ENCODE measurements around the gene TMEM198.

Gene TMEM198

GRCh38 chr2:219563271-219563928 lies 19.6 kb downstream of the TMEM198 start:
- DNase-seq, result no peak

DNA sequence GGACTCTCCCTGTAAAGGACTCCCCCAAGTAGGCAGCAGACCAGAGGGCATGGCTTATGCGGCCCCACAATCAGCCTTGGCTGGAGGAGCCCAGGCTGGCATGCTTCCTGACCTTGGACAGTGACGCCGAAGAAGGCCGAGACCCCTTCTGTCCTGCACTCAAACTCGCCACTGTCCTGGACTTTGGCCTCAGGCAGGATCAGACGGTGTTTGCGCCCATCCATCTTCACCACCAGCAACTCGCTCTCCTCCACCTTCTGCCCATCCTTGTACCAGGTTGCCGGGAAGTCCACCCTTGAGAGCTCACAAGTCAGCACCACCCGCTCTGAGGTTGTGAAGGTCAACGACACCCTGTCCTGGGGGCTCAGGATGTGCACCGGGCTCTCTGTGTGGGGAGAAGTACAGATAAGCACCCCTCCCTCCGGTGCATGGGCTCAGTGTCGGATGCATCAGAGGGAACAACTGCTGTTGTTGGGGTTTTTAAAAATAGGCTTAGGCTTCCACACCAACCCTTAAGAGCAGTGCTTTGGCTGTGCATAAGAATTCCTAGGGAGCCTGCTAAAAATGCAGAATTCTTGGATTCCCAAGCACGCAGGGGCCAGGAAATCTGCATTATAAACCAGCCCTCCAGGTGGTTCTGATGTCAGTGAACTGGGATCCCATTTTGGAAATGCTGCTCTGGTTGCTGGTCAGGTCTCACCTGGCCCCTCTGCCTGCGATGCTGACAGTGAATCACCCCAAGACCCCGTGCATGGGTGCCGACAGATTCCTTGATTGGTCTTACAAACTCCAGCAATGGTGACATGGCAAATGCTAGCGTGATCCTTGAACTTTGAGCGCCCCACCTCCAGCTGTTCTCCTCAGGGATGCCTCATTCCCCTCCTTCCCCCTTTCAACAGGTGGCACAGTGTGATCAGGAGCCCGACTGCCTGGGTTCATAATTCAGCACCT lies 21.6 kb downstream of the TMEM198 start:
- no peak for DNase-seq

- DNase-seq, result no peak
Observed at GRCh38 chr2:219566640-219567039, 22.8 kb downstream of the TMEM198 start.

GRCh38 chr2:219567131-219567530 lies 23.3 kb downstream of the TMEM198 start:
- DNase-seq, result no peak

GRCh38 chr2:219567791-219568361 lies 24.0 kb downstream of the TMEM198 start:
- DNase-seq, result no peak

- no peak for DNase-seq
Observed at GRCh38 chr2:219569041-219569440, 25.2 kb downstream of the TMEM198 start.

DNA sequence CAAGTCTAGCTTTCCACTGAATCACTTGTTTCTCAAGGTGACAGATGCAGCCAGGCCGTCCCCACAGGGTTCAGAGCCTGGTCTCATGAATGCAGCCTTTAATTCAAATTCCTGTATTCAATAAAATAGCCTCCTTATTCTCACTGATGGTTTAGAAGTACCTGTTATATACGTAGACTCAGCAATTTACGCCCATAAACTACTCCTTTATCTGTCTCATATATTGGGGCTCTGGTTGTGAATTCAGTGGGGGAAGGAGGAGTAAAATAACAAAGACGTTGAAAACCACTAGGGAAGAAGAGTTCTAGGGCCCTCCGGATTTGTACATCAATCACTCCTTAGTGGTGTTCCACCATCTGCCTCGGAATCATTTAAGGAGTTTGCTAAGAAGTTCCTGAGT lies 25.8 kb downstream of the TMEM198 start:
- no peak for DNase-seq

GRCh38 chr2:219570194-219570923 lies 26.5 kb downstream of the TMEM198 start:
- DNase-seq, result no peak

DNA sequence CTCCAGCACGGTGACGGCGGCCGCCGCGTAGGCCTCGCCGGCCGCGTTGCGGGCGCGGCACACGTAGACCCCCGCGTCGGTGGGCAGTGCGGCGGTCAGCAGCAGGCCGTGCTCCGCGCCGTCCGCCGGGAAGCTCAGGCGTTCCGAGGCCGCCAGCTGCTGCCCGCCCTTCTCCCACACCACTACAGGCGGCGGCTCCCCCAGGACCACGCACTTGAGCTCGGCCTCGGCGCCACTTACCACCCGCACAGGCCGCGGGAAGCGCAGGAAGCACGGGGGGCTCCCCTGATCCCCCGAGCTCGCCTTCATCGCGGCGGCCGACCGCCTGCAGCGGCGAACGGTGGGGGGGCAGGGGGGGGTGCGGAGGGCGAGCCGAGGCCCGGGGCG lies 27.1 kb downstream of the TMEM198 start:
- no peak for DNase-seq

DNA sequence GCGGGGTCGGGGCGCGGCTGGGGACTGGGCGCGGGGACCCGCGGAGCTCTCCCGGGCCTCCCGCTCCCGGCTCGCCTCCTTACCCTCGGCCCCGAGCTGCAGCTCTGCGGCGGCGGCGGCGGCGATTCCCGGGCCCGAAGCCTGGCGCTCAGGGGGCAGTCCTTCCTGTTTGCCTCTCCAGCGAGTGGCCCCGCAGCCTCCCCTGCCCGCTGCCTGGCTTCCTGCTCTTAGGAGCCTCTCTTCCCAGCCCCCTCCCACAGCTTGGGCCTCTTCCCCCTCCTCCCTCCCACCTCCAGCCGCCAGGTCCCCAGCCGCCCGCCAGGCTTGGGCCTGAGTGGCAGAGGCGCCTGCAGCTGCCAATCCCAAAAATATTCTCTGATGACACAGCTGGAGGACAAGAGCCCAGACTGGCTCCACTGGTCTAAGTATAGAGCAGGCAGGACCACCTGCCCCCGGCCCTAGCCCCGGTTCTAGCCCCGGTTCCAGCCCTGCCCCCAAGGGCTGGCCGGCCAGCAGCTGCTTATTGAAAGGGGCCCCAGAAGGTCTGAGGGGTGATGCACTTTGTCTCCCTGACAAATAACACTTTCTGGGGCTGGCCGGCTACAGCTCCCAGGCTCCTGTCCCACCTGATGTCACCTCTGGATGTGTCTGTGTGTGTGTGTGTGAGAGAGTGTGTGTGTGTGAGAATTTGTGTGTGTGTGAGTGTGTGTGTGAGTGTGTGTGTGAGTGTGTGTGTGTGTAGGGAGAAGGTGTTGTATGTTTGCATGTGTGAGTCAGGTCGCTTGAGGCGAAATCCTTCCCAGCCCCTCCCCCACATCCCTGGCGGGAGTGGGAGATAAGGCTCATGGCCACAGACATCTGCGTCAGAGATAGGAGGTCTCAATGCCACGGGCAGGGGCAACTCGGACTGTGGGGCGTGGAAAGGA lies 27.7 kb downstream of the TMEM198 start, which contains the start of gene OBSL1:
OBSL1 (minus strand) TSS at position 229 of the 926 bp plus-strand sequence. CDS start 307 bp downstream, outside the sequence.
- no peak for DNase-seq

DNA sequence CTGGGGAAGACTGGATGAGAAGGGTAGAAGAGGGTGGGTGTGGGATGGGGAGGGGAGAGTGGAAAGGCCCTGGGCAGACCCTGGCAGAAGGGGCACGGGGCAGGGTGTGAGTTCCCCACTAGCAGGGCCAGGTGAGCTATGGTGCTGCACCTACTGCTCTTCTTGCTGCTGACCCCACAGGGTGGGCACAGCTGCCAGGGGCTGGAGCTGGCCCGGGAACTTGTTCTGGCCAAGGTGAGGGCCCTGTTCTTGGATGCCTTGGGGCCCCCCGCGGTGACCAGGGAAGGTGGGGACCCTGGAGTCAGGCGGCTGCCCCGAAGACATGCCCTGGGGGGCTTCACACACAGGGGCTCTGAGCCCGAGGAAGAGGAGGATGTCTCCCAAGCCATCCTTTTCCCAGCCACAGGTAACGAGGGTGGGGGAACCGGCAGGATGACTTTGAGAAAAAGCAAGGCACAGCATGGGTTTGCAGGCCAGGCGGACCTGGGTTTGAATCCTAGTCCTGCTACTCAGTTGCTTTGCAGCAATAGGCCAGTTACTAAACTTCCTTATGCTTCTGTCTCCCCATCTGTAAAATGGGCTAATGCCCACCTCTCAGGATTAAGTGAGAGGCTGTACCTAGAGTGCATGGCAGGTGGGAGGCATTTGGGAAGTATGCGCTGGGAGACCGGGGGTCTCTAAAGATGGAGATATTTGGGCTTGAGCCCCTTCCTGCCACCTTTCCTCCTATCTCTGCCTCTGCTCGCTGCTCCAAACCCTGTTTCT lies 28.6 kb downstream of the TMEM198 start, which contains the start of gene INHA:
INHA (plus strand) TSS at position 74 of the 765 bp plus-strand sequence; CDS start at position 139, 65 bp downstream.
- DNase-seq, result no peak

- no peak for DNase-seq
Observed at GRCh38 chr2:219573166-219573565, 29.3 kb downstream of the TMEM198 start.

DNA sequence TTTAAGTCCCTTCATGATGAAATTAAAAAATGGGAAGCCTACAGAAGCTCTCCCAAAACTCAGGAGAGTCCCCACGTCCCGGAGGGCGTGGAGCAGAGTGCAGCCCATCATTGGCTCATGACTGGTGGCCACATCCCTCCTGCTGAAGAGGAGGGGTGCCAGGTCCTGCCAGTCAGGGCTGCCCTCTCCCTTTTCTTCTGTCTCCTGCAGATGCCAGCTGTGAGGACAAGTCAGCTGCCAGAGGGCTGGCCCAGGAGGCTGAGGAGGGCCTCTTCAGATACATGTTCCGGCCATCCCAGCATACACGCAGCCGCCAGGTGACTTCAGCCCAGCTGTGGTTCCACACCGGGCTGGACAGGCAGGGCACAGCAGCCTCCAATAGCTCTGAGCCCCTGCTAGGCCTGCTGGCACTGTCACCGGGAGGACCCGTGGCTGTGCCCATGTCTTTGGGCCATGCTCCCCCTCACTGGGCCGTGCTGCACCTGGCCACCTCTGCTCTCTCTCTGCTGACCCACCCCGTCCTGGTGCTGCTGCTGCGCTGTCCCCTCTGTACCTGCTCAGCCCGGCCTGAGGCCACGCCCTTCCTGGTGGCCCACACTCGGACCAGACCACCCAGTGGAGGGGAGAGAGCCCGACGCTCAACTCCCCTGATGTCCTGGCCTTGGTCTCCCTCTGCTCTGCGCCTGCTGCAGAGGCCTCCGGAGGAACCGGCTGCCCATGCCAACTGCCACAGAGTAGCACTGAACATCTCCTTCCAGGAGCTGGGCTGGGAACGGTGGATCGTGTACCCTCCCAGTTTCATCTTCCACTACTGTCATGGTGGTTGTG lies 30.9 kb downstream of the TMEM198 start:
- no peak for DNase-seq

GRCh38 chr2:219575566-219576504 lies 32.0 kb downstream of the TMEM198 start:
- DNase-seq, result no peak

DNA sequence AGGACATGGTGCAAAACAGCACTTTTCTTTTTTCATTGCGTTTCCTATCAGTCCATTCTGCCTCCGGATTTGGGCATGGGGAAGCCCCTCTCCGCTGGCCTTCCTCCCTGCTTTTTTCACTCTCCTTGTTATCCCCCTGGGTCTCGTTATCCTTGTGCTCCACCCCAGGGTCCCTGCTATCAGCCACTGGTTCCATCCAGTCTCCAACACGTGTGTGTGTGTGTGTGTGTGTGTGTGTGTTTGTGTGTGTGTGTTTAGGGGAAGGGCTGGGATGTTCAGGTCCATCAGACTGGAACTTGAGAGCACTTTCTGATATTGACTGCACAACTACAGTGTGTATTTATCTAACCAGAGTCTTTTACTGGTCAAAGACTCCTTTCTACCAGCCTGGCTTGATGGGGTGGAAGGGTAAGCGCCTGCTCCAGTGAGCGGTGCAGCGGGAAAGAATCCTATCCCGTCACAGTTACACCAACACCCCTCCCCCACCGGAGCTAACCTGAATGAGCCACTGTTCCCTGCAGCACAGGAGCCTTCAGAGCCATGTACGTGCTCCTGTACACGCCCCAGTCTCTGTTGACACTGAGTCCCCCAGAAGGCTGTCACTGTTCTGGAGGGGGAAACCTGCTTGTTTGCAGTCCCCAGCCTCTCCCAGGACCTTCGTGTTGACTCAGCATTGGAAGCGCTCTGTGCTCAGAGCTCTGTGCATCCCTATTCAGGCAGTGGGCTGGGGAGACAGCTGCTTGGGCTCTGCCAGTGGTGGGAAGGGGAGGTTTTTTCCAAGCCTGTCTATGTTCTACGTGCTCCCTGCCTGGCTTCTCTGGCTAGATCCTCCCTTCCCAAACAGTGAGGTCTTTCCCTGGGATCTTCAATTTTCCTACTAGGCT lies 32.9 kb downstream of the TMEM198 start:
- no peak for DNase-seq

GRCh38 chr2:219578811-219579613 lies 35.2 kb downstream of the TMEM198 start:
- no peak for DNase-seq

GRCh38 chr2:219581346-219581745 lies 37.5 kb downstream of the TMEM198 start:
- no peak for DNase-seq

Data from bone marrow (tissue), 2 donors.